Activated T-helper 2 cell treated with anti-CD3 and anti-CD28 coated beads, Interferon-gamma antibody, Interleukin-2, Interleukin-4, amounts not matched to agents 10 μg/mL and 5 μg/mL and 100 μg/mL, durations not matched to agents 14 hours and 24 hours and 36 hours (primary cell): ENCODE results near the gene SRGAP3. TPM values are rescaled to one million over a fixed set of nuclear protein-coding genes. Genes with fewer than 3 reads are reported as not detected.

Source experiments
- DNase-seq: peaks from one replicate; pipeline ENCODE4 v3.0.0; 2021; ENCODE audit warnings: low spot score
- H3K27ac Mint-ChIP-seq: one replicate; pipeline ENCODE4 v1.8.0; 2021; ENCODE audit warnings: mixed read lengths
- H3K27me3 Mint-ChIP-seq: one replicate; pipeline ENCODE4 v1.8.0; 2021; ENCODE audit warnings: low read depth, mixed read lengths
- H3K36me3 Mint-ChIP-seq: one replicate; pipeline ENCODE4 v1.8.0; 2021; ENCODE audit warnings: low read depth, mixed read lengths
- H3K4me1 Mint-ChIP-seq: one replicate; pipeline ENCODE4 v1.8.0; 2021; ENCODE audit warnings: low read depth, mixed read lengths
- H3K4me3 Mint-ChIP-seq: one replicate; pipeline ENCODE4 v1.8.0; 2021; ENCODE audit warnings: low read depth, mild to moderate bottlenecking, moderate library complexity, mixed read lengths
- H3K9me3 Mint-ChIP-seq: one replicate; pipeline ENCODE4 v1.8.0; 2021; ENCODE audit warnings: mixed read lengths
- intact Hi-C: fragments of 100-400 bp; cut with micrococcal nuclease; formaldehyde crosslinking; loops from one replicate; pipeline ENCODE4 v1.15.1; 2023
- total RNA-seq: library from RNA; stranded (reverse); gene quantifications from 2 replicates; pipeline ENCODE4 v1.2.3, GENCODE V29; 2022

The SRGAP3 gene
- total RNA-seq, 1 donor from 2014 or later, result 0.71 TPM

DNA sequence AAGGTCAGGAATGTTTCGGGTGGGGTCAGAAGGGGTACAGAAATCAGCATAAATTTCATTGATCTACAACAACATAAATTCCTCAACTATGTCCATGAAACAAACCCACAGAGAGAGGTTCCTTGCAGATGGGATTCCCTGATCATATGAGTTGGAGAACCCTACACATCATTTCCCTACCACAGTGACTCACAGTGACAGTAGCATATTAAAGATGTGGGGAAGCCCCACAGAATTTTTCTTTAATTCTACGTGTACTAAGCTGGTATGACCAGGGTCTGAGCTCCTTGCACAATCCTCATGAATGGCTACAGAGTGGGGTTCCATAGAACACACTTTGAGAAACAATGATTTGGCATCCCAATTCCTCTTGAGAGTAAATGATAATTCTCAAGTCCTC lies 169.3 kb downstream of the SRGAP3 start:
- H3K4me1 Mint-ChIP-seq, result peaks cover 6% of the 10 kb centered on the region
- intact Hi-C loops, result no loop called here
- no peak overlapping the region for H3K27ac Mint-ChIP-seq
- H3K36me3 Mint-ChIP-seq, result no peaks in the 10 kb centered on the region
- peaks cover 3% of the 10 kb centered on the region for H3K27me3 Mint-ChIP-seq
- no peak overlapping the region for H3K4me3 Mint-ChIP-seq
- DNase-seq, result no peak
- H3K9me3 Mint-ChIP-seq, result no peaks in the 10 kb centered on the region

- H3K27ac Mint-ChIP-seq, result no peak overlapping the region
- DNase-seq, result no peak
- H3K4me3 Mint-ChIP-seq, result no peak overlapping the region
- H3K36me3 Mint-ChIP-seq, result no peaks in the 10 kb centered on the region
- H3K4me1 Mint-ChIP-seq, result peaks cover 6% of the 10 kb centered on the region
- intact Hi-C loops, result no loop called here
- H3K9me3 Mint-ChIP-seq, result no peaks in the 10 kb centered on the region
- peaks cover 3% of the 10 kb centered on the region for H3K27me3 Mint-ChIP-seq
Measured at GRCh38 chr3:9079676-9080075, 169.8 kb downstream of the SRGAP3 start.

- Mint-ChIP-seq H3K4me3 (no peak overlapping the region), H3K36me3 (no peaks in the 10 kb centered on the region), H3K27me3 (peaks cover 3% of the 10 kb centered on the region), H3K4me1 (peaks cover 6% of the 10 kb centered on the region), H3K9me3 (no peaks in the 10 kb centered on the region), H3K27ac (no peak overlapping the region)
- intact Hi-C loops, result no loop called here
- DNase-seq, result no peak
Measured at GRCh38 chr3:9078561-9079240, 170.7 kb downstream of the SRGAP3 start.

GRCh38 chr3:9077029-9077428 lies 172.4 kb downstream of the SRGAP3 start:
- H3K27ac Mint-ChIP-seq, result no peak overlapping the region
- no peak overlapping the region for H3K4me3 Mint-ChIP-seq
- peaks cover 6% of the 10 kb centered on the region for H3K4me1 Mint-ChIP-seq
- no peaks in the 10 kb centered on the region for H3K9me3 Mint-ChIP-seq
- peaks cover 3% of the 10 kb centered on the region for H3K27me3 Mint-ChIP-seq
- no peak for DNase-seq
- intact Hi-C loops, result no loop called here
- H3K36me3 Mint-ChIP-seq, result no peaks in the 10 kb centered on the region

- intact Hi-C loops, result no loop called here
- DNase-seq, result no peak
Measured at GRCh38 chr3:9075762-9076161, 173.7 kb downstream of the SRGAP3 start.

GRCh38 chr3:9074079-9074478 lies 175.4 kb downstream of the SRGAP3 start:
- H3K4me3 Mint-ChIP-seq, result no peak overlapping the region
- H3K27ac Mint-ChIP-seq, result no peak overlapping the region
- peaks cover 4% of the 10 kb centered on the region for H3K4me1 Mint-ChIP-seq
- H3K36me3 Mint-ChIP-seq, result no peaks in the 10 kb centered on the region
- intact Hi-C loops, result no loop called here
- peaks cover 3% of the 10 kb centered on the region for H3K27me3 Mint-ChIP-seq
- H3K9me3 Mint-ChIP-seq, result no peaks in the 10 kb centered on the region
- no peak for DNase-seq

More at GRCh38 chr3:9075762-9076161, 173.7 kb downstream of the SRGAP3 start:
- H3K4me1 Mint-ChIP-seq, result peaks cover 6% of the 10 kb centered on the region
- H3K27me3 Mint-ChIP-seq, result peaks cover 3% of the 10 kb centered on the region
- H3K9me3 Mint-ChIP-seq, result no peaks in the 10 kb centered on the region
- H3K36me3 Mint-ChIP-seq, result no peaks in the 10 kb centered on the region
- no peak overlapping the region for H3K4me3 Mint-ChIP-seq
- no peak overlapping the region for H3K27ac Mint-ChIP-seq

DNA sequence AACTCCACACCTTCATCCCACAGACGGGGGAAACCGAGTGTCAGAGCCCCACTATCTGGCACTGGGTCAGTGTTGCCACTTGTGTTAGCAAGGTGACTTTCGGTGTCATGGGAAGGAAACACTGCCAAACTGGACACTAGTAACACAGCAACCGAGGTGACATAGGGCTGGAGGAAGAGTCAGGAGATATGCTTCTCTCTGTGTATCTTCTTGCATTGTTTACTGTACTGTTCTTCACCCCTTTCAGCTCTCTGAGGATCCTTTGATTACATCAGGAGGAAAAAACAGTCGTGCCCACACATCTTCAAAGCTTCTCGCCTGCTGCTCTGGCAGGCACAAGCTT lies 176.8 kb downstream of the SRGAP3 start:
- no peak overlapping the region for H3K27ac Mint-ChIP-seq
- no peak for DNase-seq
- intact Hi-C loops, result no loop called here
- no peaks in the 10 kb centered on the region for H3K9me3 Mint-ChIP-seq
- no peaks in the 10 kb centered on the region for H3K36me3 Mint-ChIP-seq
- H3K27me3 Mint-ChIP-seq, result peaks cover 3% of the 10 kb centered on the region
- no peak overlapping the region for H3K4me3 Mint-ChIP-seq
- H3K4me1 Mint-ChIP-seq, result no peaks in the 10 kb centered on the region

DNA sequence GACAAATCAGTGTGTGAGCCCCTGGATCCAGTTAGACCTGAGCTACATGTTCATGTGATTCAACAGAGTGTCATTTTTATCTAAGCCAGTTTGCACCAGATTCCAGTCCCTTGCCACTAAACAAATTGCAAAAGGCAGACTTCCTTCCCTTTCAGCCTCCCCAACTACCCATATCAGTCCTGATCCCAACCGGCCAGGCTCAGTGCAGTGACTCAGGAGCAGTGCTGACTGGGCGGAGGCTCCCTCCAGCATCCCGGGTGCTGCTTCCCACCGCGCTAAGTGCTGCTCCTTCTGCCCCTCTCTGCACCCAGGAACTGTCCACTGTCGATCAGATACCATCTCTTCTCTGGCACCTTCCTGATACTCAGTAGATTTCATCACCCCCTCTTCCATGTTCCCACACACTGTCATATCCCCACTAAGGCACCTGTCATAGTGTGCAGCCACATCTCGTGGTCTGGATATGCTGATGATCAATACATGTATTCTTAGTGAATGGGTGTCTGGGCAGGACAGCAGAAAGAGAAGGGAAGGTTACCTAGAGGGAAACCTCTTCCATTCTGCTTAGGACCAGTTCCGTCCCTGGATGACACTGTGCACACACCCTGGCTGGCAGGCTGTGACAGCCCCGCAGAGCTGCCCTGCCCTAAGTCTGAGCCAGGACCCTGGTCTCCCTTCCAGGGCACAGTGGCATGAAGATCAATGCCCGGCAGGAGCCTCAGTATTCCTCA lies 177.3 kb downstream of the SRGAP3 start:
- no peaks in the 10 kb centered on the region for H3K9me3 Mint-ChIP-seq
- intact Hi-C loops, result no loop called here
- H3K36me3 Mint-ChIP-seq, result no peaks in the 10 kb centered on the region
- H3K27me3 Mint-ChIP-seq, result peaks cover under 1% of the 10 kb centered on the region
- no peak overlapping the region for H3K4me3 Mint-ChIP-seq
- H3K27ac Mint-ChIP-seq, result no peak overlapping the region
- H3K4me1 Mint-ChIP-seq, result no peaks in the 10 kb centered on the region
- DNase-seq, result no peak

- Mint-ChIP-seq H3K4me3 (no peak overlapping the region), H3K27ac (no peak overlapping the region), H3K27me3 (no peaks in the 10 kb centered on the region), H3K4me1 (no peaks in the 10 kb centered on the region), H3K36me3 (no peaks in the 10 kb centered on the region), H3K9me3 (no peaks in the 10 kb centered on the region)
- intact Hi-C loops, result no loop called here
- DNase-seq, result no peak
Measured at GRCh38 chr3:9070961-9071360, 178.5 kb downstream of the SRGAP3 start.

- Mint-ChIP-seq H3K27me3 (no peaks in the 10 kb centered on the region), H3K4me3 (no peak overlapping the region), H3K27ac (no peak overlapping the region), H3K9me3 (no peaks in the 10 kb centered on the region), H3K36me3 (no peaks in the 10 kb centered on the region), H3K4me1 (no peaks in the 10 kb centered on the region)
- intact Hi-C loops, result no loop called here
- no peak for DNase-seq
Measured at GRCh38 chr3:9069971-9070370, 179.5 kb downstream of the SRGAP3 start.

- Mint-ChIP-seq H3K27ac (no peak overlapping the region), H3K36me3 (no peaks in the 10 kb centered on the region), H3K27me3 (no peaks in the 10 kb centered on the region), H3K4me3 (no peak overlapping the region), H3K4me1 (no peaks in the 10 kb centered on the region), H3K9me3 (no peaks in the 10 kb centered on the region)
- intact Hi-C loops, result no loop called here
- DNase-seq, result no peak
Measured at GRCh38 chr3:9068051-9068450, 181.4 kb downstream of the SRGAP3 start.

GRCh38 chr3:9067352-9067975 lies 182.0 kb downstream of the SRGAP3 start:
- H3K27me3 Mint-ChIP-seq, result no peaks in the 10 kb centered on the region
- H3K36me3 Mint-ChIP-seq, result no peaks in the 10 kb centered on the region
- H3K27ac Mint-ChIP-seq, result no peak overlapping the region
- no peak for DNase-seq
- H3K9me3 Mint-ChIP-seq, result peaks cover 4% of the 10 kb centered on the region
- intact Hi-C loops, result loop anchor here (1.0 kb wide), 1 partner anchor 96 kb away; no protein-coding TSS in a partner anchor
- H3K4me3 Mint-ChIP-seq, result no peak overlapping the region
- H3K4me1 Mint-ChIP-seq, result no peaks in the 10 kb centered on the region

DNA sequence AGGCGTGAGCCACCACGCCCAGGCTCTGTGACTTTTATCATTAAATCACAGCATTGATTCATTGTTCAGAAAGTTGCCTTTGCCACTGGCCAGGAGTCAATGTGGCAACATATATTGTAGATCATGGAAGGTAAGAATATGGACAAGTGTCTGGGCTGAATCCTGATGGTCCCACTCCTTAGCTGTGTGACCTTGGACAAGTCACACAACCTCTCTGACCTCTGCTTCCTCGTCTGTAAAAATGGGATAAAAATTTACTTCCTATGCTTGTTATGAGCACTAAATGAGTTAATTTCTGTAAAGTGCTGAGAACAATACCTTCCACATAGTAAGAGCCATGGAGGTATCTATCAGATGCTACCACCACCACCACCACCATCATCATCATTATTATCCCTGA lies 182.7 kb downstream of the SRGAP3 start:
- intact Hi-C loops, result loop anchor here (1.0 kb wide), 1 partner anchor 95 kb away; no protein-coding TSS in a partner anchor
- Mint-ChIP-seq H3K9me3 (peaks cover 6% of the 10 kb centered on the region), H3K36me3 (no peaks in the 10 kb centered on the region), H3K4me1 (no peaks in the 10 kb centered on the region), H3K27ac (no peak overlapping the region), H3K4me3 (no peak overlapping the region), H3K27me3 (no peaks in the 10 kb centered on the region)
- DNase-seq, result no peak
